GM18520 (cell line): Measurements from ENCODE around the gene DFFA.
"Not testable (repeated sequence)": the region's sequence is repeated elsewhere in the genome, so short reads cannot be mapped to it uniquely, and the experiment has no call there.

Source experiments
- ATAC-seq: cut with Tn5 transposase; IDR thresholded peaks from one replicate; pipeline ENCODE4 v1.9.1; 2021; ENCODE audit not compliant: unreplicated experiment

Gene DFFA

GRCh38 chr1:10467078-10467477 is 5.3 kb downstream of the DFFA start:
- ATAC-seq, result no peak

- ATAC-seq, result no peak
Measured at GRCh38 chr1:10459184-10459583, 13.1 kb downstream of the DFFA start.

- ATAC-seq, result no peak
Measured at GRCh38 chr1:10457875-10458274, 14.5 kb downstream of the DFFA start.

GRCh38 chr1:10457462-10457861 is 14.9 kb downstream of the DFFA start:
- ATAC-seq, result not testable (repeated sequence)

- ATAC-seq, result no peak
Measured at GRCh38 chr1:10456661-10457060, 15.7 kb downstream of the DFFA start.

GRCh38 chr1:10456048-10456447 is 16.3 kb downstream of the DFFA start:
- no peak for ATAC-seq

- ATAC-seq, result no peak
Measured at GRCh38 chr1:10451287-10451686, 21.0 kb downstream of the DFFA start.

GRCh38 chr1:10450836-10451235 is 21.5 kb downstream of the DFFA start:
- ATAC-seq, result no peak

- ATAC-seq, result no peak
Measured at GRCh38 chr1:10450156-10450814, 22.0 kb downstream of the DFFA start.

- ATAC-seq, result no peak
Measured at GRCh38 chr1:10449751-10450150, 22.6 kb downstream of the DFFA start, which contains the start of gene CORT. TSS of gene CORT (plus strand) at chr1:10450031. CDS start at chr1:10450224, 193 bp downstream.

GRCh38 chr1:10446790-10447422 is 25.4 kb downstream of the DFFA start:
- ATAC-seq, result no peak

- no peak for ATAC-seq
Measured at GRCh38 chr1:10444795-10445397, 27.4 kb downstream of the DFFA start.

- ATAC-seq, result no peak
Measured at GRCh38 chr1:10444248-10444647, 28.1 kb downstream of the DFFA start.

GRCh38 chr1:10440794-10441193 is 31.5 kb downstream of the DFFA start:
- ATAC-seq, result no peak

GRCh38 chr1:10440305-10440704 is 32.0 kb downstream of the DFFA start:
- no peak for ATAC-seq

GRCh38 chr1:10438677-10439163 is 33.6 kb downstream of the DFFA start:
- ATAC-seq, result no peak

GRCh38 chr1:10437052-10437451 is 35.3 kb downstream of the DFFA start:
- no peak for ATAC-seq

- no peak for ATAC-seq
Measured at GRCh38 chr1:10434590-10434989, 37.7 kb downstream of the DFFA start.

GRCh38 chr1:10433790-10434189 is 38.5 kb downstream of the DFFA start:
- ATAC-seq, result no peak

GRCh38 chr1:10432910-10433700 is 39.2 kb downstream of the DFFA start:
- no peak for ATAC-seq

- no peak for ATAC-seq
Measured at GRCh38 chr1:10431070-10431730, 41.1 kb downstream of the DFFA start.
